WTC11 (cell line): ENCODE measurements around the gene AFP.

Experiments
- FOXJ3 ChIP-seq: sonication (generic); formaldehyde crosslinking; IDR thresholded peaks from 2 replicates; pipeline ENCODE4 v1.9.0; 2021; ENCODE audit warnings: missing genetic modification reagents, mild to moderate bottlenecking, borderline replicate concordance
- GABPB1 ChIP-seq: sonication (generic); formaldehyde crosslinking; IDR thresholded peaks from 2 replicates; pipeline ENCODE4 v1.8.1; 2023; ENCODE audit warnings: mild to moderate bottlenecking, missing genetic modification reagents
- GTF2I ChIP-seq: fragments of 250-450 bp; sonication (Bioruptor Pico); conservative IDR thresholded peaks from 2 replicates; pipeline ENCODE4 v1.4.0; 2021; ENCODE audit warnings: mild to moderate bottlenecking
- SP1 ChIP-seq: sonication (generic); formaldehyde crosslinking; conservative IDR thresholded peaks from 2 replicates; pipeline ENCODE4 v1.8.1; 2022; ENCODE audit warnings: missing genetic modification reagents
- TP53 ChIP-seq: sonication (generic); formaldehyde crosslinking; IDR thresholded peaks from 2 replicates; pipeline ENCODE4 v1.8.1; 2023; ENCODE audit warnings: mild to moderate bottlenecking, missing genetic modification reagents
- ZBTB21 ChIP-seq: sonication (generic); formaldehyde crosslinking; IDR thresholded peaks from 2 replicates; pipeline ENCODE4 v1.8.1; 2023; ENCODE audit warnings: mild to moderate bottlenecking, missing genetic modification reagents, borderline replicate concordance
- ZNF121 ChIP-seq: sonication (generic); formaldehyde crosslinking; IDR thresholded peaks from 2 replicates; pipeline ENCODE4 v1.8.0; 2023; ENCODE audit warnings: missing genetic modification reagents
- TF ChIP-seq, protein P1 (sequence below): fragments of 200-600 bp; IDR thresholded peaks from 2 replicates; pipeline ENCODE4 v1.8.0; 2022; ENCODE audit warnings: antibody characterized with exemption
- TF ChIP-seq, protein P2 (sequence below): sonication (generic); formaldehyde crosslinking; IDR thresholded peaks from 2 replicates; pipeline ENCODE4 v1.8.1; 2023; ENCODE audit warnings: mild to moderate bottlenecking, missing genetic modification reagents
- TF ChIP-seq, protein P3 (sequence below): sonication (generic); formaldehyde crosslinking; IDR thresholded peaks from 2 replicates; pipeline ENCODE4 v1.8.1; 2022; ENCODE audit warnings: mild to moderate bottlenecking, moderate library complexity, missing genetic modification reagents
- TF ChIP-seq, protein P4 (sequence below): sonication (generic); formaldehyde crosslinking; IDR thresholded peaks from 2 replicates; pipeline ENCODE4 v1.8.1; 2023; ENCODE audit warnings: mild to moderate bottlenecking, missing genetic modification reagents, moderate library complexity

DNA sequence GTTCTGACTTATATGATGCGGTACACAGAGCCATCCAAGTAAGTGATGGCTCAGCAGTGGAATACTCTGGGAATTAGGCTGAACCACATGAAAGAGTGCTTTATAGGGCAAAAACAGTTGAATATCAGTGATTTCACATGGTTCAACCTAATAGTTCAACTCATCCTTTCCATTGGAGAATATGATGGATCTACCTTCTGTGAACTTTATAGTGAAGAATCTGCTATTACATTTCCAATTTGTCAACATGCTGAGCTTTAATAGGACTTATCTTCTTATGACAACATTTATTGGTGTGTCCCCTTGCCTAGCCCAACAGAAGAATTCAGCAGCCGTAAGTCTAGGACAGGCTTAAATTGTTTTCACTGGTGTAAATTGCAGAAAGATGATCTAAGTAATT is 15.4 kb upstream of the AFP start:
- TF ChIP-seq ZBTB21 (CRISPR knock-in tag) = no peak
- TF ChIP-seq, protein P1, sequence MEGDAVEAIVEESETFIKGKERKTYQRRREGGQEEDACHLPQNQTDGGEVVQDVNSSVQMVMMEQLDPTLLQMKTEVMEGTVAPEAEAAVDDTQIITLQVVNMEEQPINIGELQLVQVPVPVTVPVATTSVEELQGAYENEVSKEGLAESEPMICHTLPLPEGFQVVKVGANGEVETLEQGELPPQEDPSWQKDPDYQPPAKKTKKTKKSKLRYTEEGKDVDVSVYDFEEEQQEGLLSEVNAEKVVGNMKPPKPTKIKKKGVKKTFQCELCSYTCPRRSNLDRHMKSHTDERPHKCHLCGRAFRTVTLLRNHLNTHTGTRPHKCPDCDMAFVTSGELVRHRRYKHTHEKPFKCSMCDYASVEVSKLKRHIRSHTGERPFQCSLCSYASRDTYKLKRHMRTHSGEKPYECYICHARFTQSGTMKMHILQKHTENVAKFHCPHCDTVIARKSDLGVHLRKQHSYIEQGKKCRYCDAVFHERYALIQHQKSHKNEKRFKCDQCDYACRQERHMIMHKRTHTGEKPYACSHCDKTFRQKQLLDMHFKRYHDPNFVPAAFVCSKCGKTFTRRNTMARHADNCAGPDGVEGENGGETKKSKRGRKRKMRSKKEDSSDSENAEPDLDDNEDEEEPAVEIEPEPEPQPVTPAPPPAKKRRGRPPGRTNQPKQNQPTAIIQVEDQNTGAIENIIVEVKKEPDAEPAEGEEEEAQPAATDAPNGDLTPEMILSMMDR = no peak
- no peak for TF ChIP-seq SP1
- TF ChIP-seq, protein P2, sequence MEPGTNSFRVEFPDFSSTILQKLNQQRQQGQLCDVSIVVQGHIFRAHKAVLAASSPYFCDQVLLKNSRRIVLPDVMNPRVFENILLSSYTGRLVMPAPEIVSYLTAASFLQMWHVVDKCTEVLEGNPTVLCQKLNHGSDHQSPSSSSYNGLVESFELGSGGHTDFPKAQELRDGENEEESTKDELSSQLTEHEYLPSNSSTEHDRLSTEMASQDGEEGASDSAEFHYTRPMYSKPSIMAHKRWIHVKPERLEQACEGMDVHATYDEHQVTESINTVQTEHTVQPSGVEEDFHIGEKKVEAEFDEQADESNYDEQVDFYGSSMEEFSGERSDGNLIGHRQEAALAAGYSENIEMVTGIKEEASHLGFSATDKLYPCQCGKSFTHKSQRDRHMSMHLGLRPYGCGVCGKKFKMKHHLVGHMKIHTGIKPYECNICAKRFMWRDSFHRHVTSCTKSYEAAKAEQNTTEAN (CRISPR knock-in tag) = no peak
- TF ChIP-seq TP53 = no peak
- TF ChIP-seq GTF2I (CRISPR knock-in tag) = no peak
- TF ChIP-seq, protein P3, sequence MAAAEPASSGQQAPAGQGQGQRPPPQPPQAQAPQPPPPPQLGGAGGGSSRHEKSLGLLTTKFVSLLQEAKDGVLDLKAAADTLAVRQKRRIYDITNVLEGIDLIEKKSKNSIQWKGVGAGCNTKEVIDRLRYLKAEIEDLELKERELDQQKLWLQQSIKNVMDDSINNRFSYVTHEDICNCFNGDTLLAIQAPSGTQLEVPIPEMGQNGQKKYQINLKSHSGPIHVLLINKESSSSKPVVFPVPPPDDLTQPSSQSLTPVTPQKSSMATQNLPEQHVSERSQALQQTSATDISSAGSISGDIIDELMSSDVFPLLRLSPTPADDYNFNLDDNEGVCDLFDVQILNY (CRISPR knock-in tag) = no peak
- TF ChIP-seq FOXJ3 (CRISPR knock-in tag) = no peak
- TF ChIP-seq GABPB1 (CRISPR knock-in tag) = no peak
- TF ChIP-seq ZNF121 (CRISPR knock-in tag) = no peak
- TF ChIP-seq, protein P4, sequence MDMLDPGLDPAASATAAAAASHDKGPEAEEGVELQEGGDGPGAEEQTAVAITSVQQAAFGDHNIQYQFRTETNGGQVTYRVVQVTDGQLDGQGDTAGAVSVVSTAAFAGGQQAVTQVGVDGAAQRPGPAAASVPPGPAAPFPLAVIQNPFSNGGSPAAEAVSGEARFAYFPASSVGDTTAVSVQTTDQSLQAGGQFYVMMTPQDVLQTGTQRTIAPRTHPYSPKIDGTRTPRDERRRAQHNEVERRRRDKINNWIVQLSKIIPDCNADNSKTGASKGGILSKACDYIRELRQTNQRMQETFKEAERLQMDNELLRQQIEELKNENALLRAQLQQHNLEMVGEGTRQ (CRISPR knock-in tag) = no peak
